Measurements from ENCODE around the gene MEGF11. TPM values are rescaled to one million over a fixed set of nuclear protein-coding genes. Genes with fewer than 3 reads are reported as not detected.

MEGF11 gene
- total RNA-seq, 2 donors from 2014 or later: not detected

DNA sequence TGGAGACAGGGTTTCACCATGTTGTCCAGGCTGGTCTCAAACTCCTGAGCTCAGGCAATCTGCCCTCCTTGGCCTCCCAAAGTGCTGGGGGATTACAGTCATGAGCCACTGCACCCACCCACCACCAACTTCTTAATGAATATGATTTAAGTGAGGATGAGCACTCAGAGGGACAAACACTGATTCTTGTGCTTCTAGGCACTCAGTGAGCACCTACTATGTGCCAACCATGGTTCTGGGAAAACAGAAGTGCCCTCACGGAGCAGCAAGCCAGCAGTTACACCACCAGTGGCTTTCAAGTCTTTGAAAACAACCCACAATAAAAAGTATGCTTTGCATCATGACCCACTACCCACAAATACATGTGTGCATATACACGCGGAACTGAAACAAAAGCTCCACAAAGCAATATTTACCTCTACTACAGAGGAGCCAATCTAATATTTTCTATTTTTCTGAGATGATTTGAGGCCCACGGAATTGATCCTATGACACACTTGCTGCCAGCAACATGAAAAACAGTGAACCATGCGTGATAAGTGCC is 91.9 kb downstream of the MEGF11 start:
- TF ChIP-seq, protein P1, sequence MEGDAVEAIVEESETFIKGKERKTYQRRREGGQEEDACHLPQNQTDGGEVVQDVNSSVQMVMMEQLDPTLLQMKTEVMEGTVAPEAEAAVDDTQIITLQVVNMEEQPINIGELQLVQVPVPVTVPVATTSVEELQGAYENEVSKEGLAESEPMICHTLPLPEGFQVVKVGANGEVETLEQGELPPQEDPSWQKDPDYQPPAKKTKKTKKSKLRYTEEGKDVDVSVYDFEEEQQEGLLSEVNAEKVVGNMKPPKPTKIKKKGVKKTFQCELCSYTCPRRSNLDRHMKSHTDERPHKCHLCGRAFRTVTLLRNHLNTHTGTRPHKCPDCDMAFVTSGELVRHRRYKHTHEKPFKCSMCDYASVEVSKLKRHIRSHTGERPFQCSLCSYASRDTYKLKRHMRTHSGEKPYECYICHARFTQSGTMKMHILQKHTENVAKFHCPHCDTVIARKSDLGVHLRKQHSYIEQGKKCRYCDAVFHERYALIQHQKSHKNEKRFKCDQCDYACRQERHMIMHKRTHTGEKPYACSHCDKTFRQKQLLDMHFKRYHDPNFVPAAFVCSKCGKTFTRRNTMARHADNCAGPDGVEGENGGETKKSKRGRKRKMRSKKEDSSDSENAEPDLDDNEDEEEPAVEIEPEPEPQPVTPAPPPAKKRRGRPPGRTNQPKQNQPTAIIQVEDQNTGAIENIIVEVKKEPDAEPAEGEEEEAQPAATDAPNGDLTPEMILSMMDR (IDR thresholded peaks at IDR 0.05): no peak
- Histone ChIP-seq H3K9me3 (no peaks in the 10 kb centered on the region), H3K36me3 (no peaks in the 10 kb centered on the region), H3K4me3 (no peak overlapping the region), H3K27me3 (no peaks in the 10 kb centered on the region), H3K27ac (no peak overlapping the region), H3K9ac (ENCODE audit: low read depth in 2 of 2, low read length in 2 of 2) (no peak overlapping the region), H3K4me1 (no peaks in the 10 kb centered on the region)
- intact Hi-C loops (cut with DNase I): no loop called here
- DNase-seq: no peak

- no peaks in the 10 kb centered on the region for H3K4me1 ChIP-seq
- intact Hi-C loops (cut with DNase I): no loop called here
- no peak overlapping the region for H3K9ac ChIP-seq (ENCODE audit: low read depth in 2 of 2, low read length in 2 of 2)
- H3K27ac ChIP-seq: no peak overlapping the region
- TF ChIP-seq, protein P1 (IDR thresholded peaks at IDR 0.05): no peak
- no peak overlapping the region for H3K4me3 ChIP-seq
- no peak for DNase-seq
- H3K36me3 ChIP-seq: no peaks in the 10 kb centered on the region
- H3K27me3 ChIP-seq: no peaks in the 10 kb centered on the region
- H3K9me3 ChIP-seq: no peaks in the 10 kb centered on the region
These were observed 92.4 kb downstream of the MEGF11 start for GRCh38 chr15:66161108-66161507.

DNA sequence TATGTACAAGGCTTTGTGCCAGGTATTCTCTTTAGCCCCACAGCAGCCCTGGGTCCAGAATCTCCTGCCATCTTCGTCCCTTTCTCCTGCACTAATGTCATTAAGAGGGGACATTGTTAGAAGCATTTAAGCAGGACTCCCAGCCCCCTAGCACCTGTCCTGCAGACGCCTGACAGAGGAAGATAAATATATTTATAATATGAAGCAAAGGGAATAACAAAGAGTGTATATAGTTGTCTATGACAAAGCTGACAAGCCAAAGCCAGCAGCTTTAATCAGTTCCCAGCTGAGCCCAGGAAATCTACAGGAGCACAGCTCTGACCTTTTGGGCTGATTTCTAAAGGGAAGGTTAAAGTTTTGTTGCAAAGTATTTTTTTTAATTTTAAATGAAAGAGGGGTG is 96.0 kb downstream of the MEGF11 start:
- H3K27me3 ChIP-seq: no peaks in the 10 kb centered on the region

GRCh38 chr15:66156310-66156975 is 97.1 kb downstream of the MEGF11 start:
- intact Hi-C loops (cut with DNase I): no loop called here
- H3K4me3 ChIP-seq: no peak overlapping the region
- H3K27me3 ChIP-seq: no peaks in the 10 kb centered on the region
- H3K36me3 ChIP-seq: no peaks in the 10 kb centered on the region
- TF ChIP-seq, protein P1 (IDR thresholded peaks at IDR 0.05): no peak
- H3K4me1 ChIP-seq: no peaks in the 10 kb centered on the region
- DNase-seq: no peak
- H3K9me3 ChIP-seq: no peaks in the 10 kb centered on the region
- no peak overlapping the region for H3K27ac ChIP-seq
- no peak overlapping the region for H3K9ac ChIP-seq (ENCODE audit: low read depth in 2 of 2, low read length in 2 of 2)

More for the DNA sequence above, 96.0 kb downstream of the MEGF11 start:
- Histone ChIP-seq H3K9ac (ENCODE audit: low read depth in 2 of 2, low read length in 2 of 2) (no peak overlapping the region), H3K9me3 (no peaks in the 10 kb centered on the region), H3K4me1 (no peaks in the 10 kb centered on the region), H3K27ac (no peak overlapping the region), H3K36me3 (no peaks in the 10 kb centered on the region), H3K4me3 (no peak overlapping the region)
- TF ChIP-seq, protein P1 (IDR thresholded peaks at IDR 0.05): no peak
- no peak for DNase-seq
- intact Hi-C loops (cut with DNase I): no loop called here

GRCh38 chr15:66155065-66155464 is 98.5 kb downstream of the MEGF11 start:
- Histone ChIP-seq H3K9me3 (no peaks in the 10 kb centered on the region), H3K27me3 (no peaks in the 10 kb centered on the region), H3K27ac (no peak overlapping the region), H3K4me3 (no peak overlapping the region), H3K4me1 (no peaks in the 10 kb centered on the region), H3K36me3 (no peaks in the 10 kb centered on the region), H3K9ac (ENCODE audit: low read depth in 2 of 2, low read length in 2 of 2) (no peak overlapping the region)
- TF ChIP-seq, protein P1 (IDR thresholded peaks at IDR 0.05): no peak
- no peak for DNase-seq
- intact Hi-C loops (cut with DNase I): no loop called here
